ENCODE measurements around the gene OR5J2.
"Not testable (repeated sequence)": the region's sequence is repeated elsewhere in the genome, so short reads cannot be mapped to it uniquely, and the experiment has no call there.

Gene OR5J2

DNA sequence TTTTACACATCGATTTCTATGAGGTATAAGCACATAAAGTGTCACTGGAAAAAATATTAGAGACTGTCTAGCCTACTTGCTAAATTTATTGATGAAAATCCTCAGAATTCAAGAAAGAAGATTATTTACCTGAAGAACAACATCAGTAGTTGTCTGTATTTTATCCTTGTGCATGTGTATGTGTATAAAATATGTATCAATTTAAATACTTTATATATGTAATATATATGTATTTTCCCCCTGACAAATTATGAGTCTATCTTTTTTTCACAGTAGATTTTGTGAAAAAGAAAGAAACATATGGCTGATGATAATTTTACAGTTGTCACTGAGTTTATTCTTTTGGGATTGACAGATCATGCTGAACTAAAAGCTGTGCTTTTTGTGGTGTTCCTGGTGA, at the start of gene OR5J2:
Gene OR5J2 (plus strand): TSS at position 301 of the 400 bp plus-strand sequence. CDS start 0 bp downstream, at position 301.
- H3K4me3 ChIP-seq (replicated peaks in 1 of 2; ENCODE audit: low read depth in 2 of 2, low read length in 2 of 2): no peak within 1 kb of the TSS
- no peak for TF ChIP-seq CTCF (IDR thresholded peaks at IDR 0.05; ENCODE audit: low read depth, low read length)
- no peak for DNase-seq (ENCODE audit: low read depth in 2 of 2)

GRCh38 chr11:56140151-56140661, 36.2 kb upstream of the OR5J2 start, which contains the start of gene OR8J3:
TSS of gene OR8J3 (minus strand) at chr11:56140201. CDS start at chr11:56137718, 2,483 bp downstream.
- H3K4me3 ChIP-seq (replicated peaks in 1 of 2; ENCODE audit: low read depth in 2 of 2, low read length in 2 of 2): no peak within 1 kb of the TSS
- no peak for TF ChIP-seq CTCF (IDR thresholded peaks at IDR 0.05; ENCODE audit: low read depth, low read length)
- DNase-seq (ENCODE audit: low read depth in 2 of 2): no peak

GRCh38 chr11:56143681-56144080, 32.7 kb upstream of the OR5J2 start:
- H3K4me3 ChIP-seq (replicated peaks in 1 of 2; ENCODE audit: low read depth in 2 of 2, low read length in 2 of 2); DNase-seq (ENCODE audit: low read depth in 2 of 2): not testable (repeated sequence)

GRCh38 chr11:56151376-56151775, 25.0 kb upstream of the OR5J2 start:
- TF ChIP-seq CTCF (IDR thresholded peaks at IDR 0.05; ENCODE audit: low read depth, low read length): no peak
- no peak overlapping the region for H3K4me3 ChIP-seq (replicated peaks in 1 of 2; ENCODE audit: low read depth in 2 of 2, low read length in 2 of 2)
- DNase-seq (ENCODE audit: low read depth in 2 of 2): no peak

- DNase-seq (ENCODE audit: low read depth in 2 of 2): no peak
These were observed 24.1 kb upstream of the OR5J2 start for GRCh38 chr11:56152333-56152732.

GRCh38 chr11:56160217-56160616, 16.2 kb upstream of the OR5J2 start, which contains the start of gene OR8K5:
TSS of gene OR8K5 (minus strand) at chr11:56160317. CDS start at chr11:56160317, 0 bp downstream.
- TF ChIP-seq CTCF (IDR thresholded peaks at IDR 0.05; ENCODE audit: low read depth, low read length): no peak
- H3K4me3 ChIP-seq (replicated peaks in 1 of 2; ENCODE audit: low read depth in 2 of 2, low read length in 2 of 2): no peak within 1 kb of the TSS
- no peak for DNase-seq (ENCODE audit: low read depth in 2 of 2)

More at GRCh38 chr11:56152333-56152732, 24.1 kb upstream of the OR5J2 start:
- no peak for TF ChIP-seq CTCF (IDR thresholded peaks at IDR 0.05; ENCODE audit: low read depth, low read length)
- H3K4me3 ChIP-seq (replicated peaks in 1 of 2; ENCODE audit: low read depth in 2 of 2, low read length in 2 of 2): no peak overlapping the region

- no peak for DNase-seq (ENCODE audit: low read depth in 2 of 2)
- no peak overlapping the region for H3K4me3 ChIP-seq (replicated peaks in 1 of 2; ENCODE audit: low read depth in 2 of 2, low read length in 2 of 2)
- no peak for TF ChIP-seq CTCF (IDR thresholded peaks at IDR 0.05; ENCODE audit: low read depth, low read length)
These were observed 12.6 kb upstream of the OR5J2 start for GRCh38 chr11:56163804-56164203.

All from cardiac fibroblast (primary cell).